Stimulated activated CD4-positive, alpha-beta T cell treated with anti-CD3 and anti-CD28 coated beads, Interleukin-1b, Interleukin-23, amount 100 ng/mL, for 1 hour (primary cell): ENCODE data around the gene DLEC1.

Source experiments
- DNase-seq, 2 donors: peaks; one replicate each; pipeline ENCODE4 v3.0.0-alpha.2; 2020; ENCODE audit warnings: low read depth in 2 of 2

DLEC1 gene

DNA sequence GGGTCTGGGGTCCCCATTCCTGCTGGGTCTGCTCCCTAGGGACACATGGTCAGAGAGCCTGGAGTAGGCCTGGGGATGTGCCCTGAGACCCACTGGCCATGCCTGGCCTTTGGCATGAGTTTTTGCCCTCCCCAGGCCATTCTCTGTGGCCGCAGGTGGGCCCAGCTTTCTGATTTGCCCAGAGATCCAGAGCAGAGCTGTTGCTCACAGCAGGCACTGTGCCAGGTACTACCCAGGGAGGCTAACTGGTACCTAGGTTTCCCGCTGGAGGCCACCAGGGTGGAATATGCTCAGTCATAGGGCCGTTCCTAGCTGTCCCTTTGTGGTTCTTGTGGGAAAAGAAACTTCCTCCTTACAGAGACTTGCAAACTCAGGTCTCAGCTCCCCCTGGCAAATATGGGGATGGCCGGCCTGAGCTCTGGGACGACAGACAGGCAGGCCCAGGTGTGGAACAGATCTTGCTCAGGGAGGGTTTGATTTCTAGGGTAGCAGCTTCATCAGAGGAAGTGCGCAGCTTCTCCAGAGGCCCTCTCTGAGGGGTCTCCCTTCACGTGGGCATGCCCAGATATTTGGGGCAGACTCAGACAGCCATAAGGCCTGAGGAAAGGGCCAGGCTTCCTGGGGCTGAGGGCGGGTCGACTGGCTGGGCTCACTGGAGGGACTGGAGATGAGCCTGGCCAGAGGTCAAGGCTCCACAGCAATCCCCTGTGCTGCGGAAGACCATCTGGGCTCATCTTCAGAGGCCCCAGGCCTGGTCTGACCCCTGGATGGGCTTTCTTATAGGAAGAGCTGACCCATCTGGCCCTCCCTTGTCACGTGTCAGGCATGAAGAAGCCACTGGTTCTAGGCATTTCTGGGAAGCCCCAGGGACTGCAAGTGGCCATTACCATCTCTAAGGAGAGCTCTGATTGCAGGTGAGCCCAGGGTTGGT, 69.9 kb downstream of the DLEC1 start:
- no peak for DNase-seq

DNA sequence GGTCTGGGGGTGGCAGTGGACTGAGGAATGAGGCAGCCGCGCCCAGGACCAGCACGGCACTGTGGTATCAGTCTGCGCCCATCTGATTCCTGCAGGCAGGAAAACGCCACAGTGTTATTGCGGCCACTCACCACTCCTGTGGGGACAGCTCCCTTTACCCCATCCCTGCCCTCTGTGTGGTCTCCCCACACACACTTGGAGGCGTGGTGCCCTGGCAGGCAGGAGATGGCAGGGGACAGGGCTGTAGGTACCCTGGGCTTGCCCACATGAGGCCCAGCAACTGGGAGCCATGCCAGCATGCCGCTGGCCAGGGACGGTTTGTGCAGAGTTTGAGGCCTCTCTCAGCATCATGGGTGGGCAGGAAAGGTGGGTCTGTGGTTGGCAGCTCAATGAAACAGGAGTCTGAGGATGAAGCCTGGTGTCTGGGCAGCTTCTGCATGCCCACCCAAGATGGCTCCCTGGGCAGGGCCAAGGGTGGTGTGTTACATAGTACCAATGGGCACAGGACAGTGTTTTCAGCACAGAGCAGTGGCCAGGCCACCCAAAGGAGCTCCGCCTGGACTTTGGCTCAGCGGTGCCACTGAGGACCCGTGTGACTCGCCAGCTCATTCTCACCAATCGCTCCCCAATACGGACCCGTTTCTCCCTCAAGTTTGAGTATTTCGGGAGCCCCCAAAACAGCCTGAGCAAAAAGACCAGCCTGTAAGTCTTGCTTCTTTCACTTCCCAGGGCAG, 70.7 kb downstream of the DLEC1 start:
- DNase-seq: no peak

DNA sequence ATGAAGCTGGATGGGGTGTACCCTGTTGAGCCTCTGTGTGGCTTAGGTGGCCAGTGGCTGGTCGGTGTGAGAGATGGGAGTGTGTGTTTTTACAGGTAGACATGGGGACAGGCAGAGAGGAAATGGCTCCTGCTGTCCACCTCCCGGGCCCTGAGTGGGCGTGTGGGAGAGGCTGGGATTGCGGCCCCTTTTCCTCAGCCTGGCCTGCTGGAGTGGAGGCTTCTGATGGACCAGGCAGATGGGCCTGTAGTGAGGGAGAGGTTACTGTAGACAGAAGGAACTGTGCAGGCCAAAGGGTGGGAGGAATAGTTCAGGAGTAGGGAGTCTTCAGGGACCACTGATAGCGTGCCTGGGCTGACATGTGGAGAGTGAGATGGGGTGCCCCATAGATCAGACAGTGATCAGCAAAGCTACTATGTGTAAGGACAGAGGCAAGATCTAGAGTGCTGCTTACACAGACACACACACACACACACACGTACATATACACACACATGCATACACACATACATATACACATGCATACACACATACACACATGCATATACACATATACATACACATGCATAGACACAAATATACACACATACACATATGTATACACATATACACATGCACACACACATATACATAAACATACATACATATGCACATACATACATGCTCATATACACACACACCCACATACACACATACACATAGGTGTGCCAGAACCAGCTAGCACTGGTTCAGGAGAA, 71.5 kb downstream of the DLEC1 start:
- no peak for DNase-seq

DNA sequence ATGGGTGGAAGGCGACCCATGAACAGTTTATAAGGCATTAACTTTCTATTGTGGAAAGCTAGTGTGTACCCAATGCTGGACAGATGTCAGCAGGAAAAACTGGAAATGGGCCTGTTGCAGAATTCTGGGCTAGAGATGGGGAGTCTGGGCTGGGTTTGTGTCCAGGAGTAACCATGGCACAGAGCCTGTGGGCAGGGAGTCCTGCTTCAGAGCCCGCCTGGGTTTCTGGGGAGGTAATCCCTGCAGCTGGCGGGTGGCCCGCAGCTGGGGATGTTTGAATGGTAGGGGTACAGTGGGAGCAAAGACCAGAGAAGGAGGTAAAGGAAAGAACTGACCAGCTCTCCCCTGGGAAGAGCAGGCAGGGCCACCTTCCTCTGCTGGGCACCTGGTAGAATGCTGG, 72.2 kb downstream of the DLEC1 start:
- DNase-seq: no peak

DNA sequence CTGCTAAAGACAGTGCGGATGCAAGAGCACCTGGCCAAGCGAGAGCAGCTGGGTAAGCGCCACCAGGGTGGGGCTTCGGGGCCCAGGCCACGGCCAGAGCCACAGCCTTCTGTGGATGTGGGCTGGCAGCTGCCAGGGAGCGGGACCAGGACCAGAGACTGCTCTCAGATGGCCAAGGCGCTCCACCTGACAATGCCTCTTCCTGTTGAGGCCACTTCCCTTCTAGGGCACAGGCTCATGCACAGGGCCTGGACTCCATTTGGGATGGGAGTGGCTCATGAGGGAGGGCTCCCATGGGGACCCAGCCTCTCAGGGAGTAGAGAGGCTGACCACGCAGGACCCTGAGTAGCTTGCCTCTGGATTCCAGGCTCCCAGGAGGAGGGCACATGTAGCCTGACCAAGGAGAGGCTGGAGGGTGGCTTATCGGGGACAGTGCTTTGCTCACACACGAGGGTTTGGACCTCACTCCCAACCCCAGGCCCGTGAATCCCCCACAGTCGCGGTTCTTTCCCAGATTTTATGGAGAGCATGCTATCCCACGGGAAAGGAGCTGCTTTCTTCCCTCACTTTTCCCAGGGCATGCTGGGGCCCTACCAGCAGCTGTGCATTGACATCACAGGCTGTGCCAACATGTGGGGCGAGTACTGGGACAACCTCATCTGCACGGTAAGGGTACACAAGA, 72.8 kb downstream of the DLEC1 start:
- DNase-seq: no peak

DNA sequence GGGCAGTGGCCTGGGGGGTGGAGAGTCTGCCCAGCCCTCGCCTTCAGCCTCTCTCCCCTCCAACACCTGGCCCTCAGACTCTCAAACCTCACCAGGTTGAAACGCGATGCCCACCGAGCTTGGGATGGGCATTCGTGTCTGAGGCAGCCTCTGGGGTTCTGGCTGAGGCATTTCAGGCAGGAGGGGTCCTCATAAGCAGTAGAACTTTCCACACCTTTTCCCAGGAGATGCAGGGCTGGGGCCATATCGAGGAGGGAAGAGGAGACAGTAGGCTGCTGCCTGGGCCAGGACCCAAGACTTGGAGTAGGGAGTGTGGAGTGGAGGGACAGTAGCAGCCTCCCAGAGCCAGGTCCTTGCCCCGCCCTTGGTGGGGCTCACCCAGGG, 73.4 kb downstream of the DLEC1 start:
- no peak for DNase-seq

DNA sequence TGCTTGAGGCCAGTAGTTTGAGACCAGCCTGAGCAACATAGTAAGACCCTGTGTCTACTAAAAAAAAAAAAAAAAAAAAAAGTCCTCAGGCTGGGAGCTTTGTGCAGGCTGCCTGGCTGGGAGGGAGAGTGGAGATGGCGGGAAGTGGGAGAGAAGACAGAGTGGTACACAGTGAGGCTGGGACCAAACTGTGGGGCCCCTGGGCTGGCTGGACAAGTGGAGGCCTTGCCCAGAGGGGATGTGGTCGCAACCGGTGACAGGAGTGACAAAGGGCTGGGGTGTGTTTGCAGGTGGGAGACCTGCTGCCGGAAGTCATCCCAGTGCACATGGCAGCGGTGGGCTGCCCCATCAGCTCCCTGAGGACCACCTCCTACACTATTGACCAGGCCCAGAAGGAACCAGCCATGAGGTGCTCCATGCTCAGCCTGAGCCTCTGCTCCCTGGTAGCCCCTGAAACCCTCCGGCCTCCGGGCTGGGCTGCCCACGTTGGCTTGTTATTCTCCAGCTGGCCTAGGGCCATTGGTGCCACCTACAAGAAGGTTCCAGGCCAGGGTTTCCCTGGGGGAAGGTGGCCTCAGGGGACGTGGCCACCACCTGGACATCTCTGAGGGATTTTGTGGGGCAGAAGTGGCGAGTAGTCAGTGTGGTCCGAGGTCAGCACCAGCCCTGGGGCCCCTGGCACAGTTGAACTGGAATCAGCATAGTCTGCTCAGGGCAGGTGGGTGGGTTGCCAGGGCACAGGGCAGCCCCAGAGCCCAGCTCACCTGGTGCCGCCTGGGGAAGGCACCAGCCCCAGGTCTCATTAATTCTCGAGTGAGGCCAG, 75.3 kb downstream of the DLEC1 start:
- no peak for DNase-seq

DNA sequence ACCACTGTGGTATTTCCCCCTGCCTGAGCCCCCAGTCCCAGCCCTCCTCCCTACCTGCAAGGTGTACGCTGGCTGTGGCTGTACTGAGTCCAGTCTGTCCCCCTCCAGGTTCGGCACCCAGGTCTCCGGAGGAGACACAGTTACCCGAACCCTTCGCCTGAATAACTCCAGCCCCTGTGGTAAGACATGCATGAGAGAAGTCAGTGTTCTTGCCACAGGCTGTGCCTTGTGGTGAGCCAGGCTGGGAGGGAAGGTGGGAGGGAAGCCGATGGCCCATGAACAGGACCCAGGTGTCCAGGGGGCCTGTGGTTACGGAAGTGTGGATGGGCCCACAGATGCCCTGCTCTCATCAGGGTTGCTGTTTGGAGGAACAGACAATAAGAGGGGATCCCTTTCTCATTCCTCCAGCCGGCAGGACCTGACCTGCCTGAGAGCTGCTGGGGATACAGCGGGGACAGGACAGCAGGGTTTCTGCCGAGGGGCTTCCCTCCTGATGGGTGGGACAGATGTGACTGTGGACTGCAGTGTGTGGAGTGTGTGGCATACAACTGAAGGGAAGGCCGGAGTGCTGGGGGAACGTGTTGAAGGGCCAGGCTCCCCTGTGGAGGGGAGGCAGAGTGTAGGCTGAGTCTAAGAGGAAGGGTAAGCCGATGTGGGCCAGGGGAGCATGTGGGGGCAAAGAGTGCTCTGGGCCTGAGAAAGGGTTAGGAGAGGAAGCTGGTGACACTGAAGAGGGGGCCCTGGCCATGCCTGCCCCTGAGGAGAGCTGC, 76.1 kb downstream of the DLEC1 start:
- DNase-seq: no peak

DNA sequence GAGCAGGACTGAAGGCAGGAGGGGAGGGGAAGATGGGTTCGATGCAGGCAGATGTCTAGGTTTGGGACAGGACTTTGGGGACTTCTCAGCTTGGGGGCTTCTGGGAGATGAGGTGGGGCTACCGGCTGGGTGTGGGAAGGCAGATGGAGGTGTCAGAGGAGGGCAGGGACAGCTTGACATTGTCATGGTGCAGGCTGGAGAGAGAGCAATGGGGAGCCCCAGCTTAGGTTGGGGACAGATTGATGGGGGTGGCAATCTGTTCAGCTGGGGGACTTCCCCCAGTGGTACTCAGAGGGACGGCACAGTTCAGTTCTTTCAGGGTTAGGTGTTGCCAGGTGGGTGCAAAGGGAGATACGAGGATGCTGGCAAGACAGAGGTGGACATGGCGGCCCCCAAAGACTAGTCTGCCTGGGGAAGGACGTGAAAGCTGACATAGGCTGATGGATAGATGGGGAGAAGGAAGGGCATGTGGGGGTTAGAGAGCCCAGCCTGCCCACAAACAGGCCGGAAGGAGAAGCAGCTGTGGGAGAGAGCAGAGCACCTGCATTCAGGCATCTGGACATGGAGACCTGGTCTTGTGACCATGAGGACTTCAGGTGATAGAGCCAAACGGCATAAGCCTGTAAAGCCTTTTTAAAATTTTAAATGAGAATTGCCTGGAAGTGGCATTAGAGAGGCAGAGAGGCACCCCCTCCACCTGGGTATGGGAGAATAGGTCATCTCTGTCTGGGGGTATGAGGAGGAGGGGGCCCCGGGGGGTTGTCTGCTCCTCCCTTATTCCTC, 76.8 kb downstream of the DLEC1 start:
- no peak for DNase-seq

DNA sequence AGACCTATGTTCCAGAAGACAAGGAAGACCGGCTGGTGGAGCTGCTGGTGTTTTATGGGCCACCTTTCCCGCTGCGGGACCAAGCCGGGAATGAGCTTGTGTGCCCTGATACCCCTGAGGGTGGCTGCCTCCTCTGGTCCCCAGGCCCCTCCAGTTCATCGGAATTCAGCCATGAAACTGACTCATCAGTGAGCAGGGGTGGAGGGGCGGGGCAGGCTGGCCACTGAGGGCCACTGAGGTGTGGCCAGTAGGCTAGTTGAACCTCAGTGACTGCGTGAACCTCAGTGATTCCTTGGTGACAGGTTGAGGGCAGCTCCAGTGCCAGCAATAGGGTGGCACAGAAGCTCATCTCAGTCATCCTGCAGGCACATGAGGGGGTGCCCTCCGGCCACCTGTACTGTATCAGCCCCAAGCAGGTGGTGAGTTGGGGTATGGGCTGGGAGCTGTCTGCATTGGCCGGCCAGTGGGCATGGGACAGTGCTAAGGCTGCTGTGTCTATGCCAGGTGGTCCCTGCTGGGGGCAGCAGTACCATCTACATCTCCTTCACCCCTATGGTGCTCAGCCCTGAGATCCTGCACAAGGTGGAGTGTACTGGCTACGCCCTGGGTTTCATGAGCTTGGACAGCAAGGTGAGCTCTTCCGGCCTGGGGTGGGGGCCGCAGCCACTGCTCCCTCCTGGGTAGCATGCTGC, 77.6 kb downstream of the DLEC1 start:
- no peak for DNase-seq

DNA sequence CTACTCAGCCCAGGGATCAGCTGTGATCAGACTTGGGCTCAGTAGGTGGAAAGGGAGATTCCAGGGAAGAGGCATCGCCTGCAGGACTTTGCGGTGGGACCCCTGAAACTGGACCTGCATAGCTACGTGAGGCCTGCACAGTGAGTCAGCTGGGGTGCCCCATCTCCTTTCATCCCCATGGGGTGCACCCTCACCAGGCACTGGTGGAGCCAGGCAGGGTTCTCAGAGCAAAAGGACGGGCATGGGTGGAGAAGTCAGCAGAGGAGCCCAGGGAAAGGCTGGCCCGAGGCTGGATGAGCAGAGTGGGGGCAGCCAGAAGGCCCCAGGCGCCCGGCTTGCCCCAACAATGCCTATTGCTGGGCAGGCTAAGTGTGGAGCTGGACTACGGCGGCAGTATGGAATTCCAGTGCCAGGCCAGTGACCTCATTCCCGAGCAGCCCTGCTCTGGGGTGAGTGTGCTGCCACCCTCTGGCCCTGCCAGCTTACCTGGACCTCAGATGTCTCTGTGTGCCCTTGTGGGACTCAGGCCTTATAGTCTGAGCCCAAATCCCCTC, 78.2 kb downstream of the DLEC1 start:
- no peak for DNase-seq

DNA sequence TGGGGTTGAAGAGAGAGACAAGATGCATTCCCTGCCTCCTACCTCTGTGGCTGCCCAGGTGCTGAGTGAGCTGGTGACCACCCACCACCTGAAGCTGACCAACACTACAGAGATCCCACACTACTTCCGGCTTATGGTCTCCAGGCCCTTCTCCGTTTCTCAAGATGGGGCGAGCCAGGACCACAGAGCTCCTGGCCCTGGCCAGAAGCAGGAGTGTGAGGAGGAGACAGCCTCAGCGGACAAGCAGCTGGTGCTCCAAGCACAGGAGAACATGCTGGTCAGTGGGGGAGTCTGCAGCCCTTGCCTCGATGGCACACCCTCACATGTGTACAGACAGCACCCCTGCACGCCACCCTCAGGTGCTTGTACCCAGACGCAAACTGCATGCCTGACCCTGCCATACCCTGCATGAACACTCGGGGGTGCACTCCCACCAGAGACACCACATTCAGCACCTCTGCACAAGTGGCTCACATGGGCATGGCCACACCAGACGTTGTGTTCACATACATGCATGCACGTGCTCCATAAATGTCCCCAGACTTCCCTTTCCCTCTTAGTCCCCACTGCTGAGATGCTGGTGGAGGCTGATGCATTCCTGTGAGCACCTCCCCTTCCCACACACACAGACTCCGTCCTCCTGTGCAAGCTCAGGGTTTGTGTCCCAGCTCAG, 78.9 kb downstream of the DLEC1 start:
- DNase-seq: peak; percentile 42 to 64

DNA sequence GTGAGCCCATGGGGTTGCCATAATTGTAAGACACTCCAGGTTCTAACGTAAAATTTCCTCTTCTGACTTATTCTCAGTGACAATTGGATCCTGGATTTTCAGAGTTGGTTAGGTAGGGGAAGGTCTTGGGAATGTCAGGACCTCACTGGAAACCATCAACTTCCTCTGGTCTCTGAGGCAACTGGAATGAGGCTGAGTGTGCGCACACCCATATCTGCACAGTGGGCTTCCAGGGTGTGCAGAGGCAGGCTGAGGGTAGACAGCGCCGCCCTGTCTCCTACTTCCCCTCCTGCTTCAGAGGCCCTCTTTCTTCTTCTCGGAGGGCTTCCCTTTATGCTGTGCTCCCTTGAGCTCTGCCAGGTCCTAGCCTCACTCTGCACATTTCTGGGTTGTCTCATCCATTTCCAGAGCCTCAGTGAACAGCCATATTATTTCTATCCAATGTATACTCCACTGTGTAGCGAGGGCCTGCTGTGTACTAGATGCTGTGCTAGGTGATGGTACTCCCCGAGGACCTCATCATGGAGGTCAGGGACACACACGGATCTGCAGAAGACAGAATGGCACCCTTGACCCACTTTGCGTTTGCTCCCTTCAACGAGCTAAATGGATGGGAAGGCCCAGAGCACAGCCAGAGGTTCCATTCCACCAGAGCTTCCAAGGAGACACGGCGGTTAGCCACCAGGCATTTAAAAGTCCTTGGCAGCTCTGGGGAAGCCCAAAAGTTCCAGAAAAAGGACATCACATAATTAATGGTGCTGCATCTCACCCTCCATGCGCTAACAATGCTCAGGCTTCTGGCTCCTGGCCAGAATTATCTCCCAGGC, 79.6 kb downstream of the DLEC1 start:
- no peak for DNase-seq

DNA sequence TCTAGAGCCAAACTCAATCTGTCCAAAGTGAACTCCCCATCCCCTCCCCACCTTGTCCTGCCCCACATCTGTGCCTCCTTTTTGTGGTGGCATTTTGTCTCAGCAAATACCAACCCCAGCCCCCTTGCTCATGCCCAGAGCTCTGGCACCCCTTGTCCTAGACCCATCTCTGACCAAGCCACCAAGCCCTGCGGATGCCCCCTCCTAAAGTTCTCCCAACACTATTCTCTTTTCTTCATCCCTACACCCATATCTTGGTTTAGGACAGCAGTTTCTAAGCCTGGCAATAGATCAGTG, 80.2 kb downstream of the DLEC1 start:
- no peak for DNase-seq

DNA sequence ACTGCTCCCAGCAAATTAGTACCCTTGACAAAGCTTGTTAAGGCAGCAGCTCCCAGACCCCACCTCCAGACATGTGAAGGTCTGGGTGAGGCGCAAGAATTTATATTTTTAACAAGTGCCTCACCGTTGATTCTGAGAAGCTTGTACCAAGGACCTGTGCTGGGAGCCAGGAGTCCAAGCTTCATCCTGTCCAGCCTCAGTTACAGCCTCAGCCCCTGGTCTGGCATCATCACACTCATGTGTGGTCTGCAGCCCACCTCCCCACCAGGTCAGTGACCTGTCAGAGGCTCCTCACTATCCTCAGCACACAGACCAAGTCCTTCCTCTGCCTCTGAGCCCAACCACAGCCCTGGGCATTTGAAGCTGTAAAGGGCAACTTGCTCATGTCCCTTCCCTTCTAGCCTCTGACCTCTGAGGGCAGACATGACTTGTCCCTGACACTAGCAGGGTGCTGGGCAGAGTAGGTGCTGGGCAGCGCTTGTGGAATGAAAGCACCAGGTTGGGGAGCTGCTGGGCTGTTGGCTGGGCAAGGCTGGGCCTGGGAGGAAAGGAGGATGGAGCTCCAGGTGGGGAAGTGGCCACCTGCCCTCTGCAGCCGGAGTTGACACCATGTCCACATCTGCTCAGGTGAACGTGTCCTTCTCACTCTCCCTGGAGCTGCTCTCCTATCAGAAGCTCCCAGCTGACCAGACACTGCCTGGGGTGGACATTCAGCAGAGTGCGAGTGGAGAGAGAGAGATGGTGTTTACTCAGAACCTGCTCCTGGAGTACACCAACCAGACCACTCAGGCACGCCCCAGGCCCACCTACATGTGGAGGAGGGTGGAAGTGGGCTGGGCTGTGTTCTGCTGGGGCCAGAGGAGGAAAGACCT, 81.0 kb downstream of the DLEC1 start:
- DNase-seq: no peak
